ENCODE data around the gene ALK. TPM values are rescaled to one million over a fixed set of nuclear protein-coding genes. Genes with fewer than 3 reads are reported as not detected.

The ALK gene
- total RNA-seq, 1 donor from 2014 or later: not detected

DNA sequence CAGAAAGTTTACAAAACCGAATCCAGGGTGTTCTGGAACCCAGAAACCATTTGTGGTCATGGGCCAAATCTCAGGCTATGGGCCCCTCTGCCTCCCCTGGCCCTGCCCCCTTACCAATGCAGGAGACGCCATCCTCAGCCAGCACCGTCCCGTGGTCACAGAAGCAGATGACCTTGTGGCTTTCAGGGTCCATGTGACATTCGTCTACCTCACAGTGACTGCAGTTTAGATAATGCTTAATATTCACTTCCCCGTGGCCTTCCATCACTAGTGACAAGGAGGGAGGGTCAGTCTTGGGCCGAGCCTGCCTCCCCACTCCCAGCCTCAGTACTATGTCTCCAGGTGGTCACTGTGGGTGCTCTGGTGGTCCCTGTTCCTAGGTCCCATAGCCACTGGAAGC lies 694.6 kb downstream of the ALK start:
- Histone ChIP-seq H3K9me3 (no peaks in the 10 kb centered on the region), H3K36me3 (no peaks in the 10 kb centered on the region), H3K27ac (no peak overlapping the region), H3K4me1 (no peaks in the 10 kb centered on the region), H3K4me3 (no peak overlapping the region), H3K27me3 (no peaks in the 10 kb centered on the region)
- no peak for DNase-seq (ENCODE audit: low spot score in 2 of 2)
- intact Hi-C loops (cut with DNase I): no loop called here
- TF ChIP-seq, protein P1, sequence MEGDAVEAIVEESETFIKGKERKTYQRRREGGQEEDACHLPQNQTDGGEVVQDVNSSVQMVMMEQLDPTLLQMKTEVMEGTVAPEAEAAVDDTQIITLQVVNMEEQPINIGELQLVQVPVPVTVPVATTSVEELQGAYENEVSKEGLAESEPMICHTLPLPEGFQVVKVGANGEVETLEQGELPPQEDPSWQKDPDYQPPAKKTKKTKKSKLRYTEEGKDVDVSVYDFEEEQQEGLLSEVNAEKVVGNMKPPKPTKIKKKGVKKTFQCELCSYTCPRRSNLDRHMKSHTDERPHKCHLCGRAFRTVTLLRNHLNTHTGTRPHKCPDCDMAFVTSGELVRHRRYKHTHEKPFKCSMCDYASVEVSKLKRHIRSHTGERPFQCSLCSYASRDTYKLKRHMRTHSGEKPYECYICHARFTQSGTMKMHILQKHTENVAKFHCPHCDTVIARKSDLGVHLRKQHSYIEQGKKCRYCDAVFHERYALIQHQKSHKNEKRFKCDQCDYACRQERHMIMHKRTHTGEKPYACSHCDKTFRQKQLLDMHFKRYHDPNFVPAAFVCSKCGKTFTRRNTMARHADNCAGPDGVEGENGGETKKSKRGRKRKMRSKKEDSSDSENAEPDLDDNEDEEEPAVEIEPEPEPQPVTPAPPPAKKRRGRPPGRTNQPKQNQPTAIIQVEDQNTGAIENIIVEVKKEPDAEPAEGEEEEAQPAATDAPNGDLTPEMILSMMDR (IDR thresholded peaks at IDR 0.05): no peak

DNA sequence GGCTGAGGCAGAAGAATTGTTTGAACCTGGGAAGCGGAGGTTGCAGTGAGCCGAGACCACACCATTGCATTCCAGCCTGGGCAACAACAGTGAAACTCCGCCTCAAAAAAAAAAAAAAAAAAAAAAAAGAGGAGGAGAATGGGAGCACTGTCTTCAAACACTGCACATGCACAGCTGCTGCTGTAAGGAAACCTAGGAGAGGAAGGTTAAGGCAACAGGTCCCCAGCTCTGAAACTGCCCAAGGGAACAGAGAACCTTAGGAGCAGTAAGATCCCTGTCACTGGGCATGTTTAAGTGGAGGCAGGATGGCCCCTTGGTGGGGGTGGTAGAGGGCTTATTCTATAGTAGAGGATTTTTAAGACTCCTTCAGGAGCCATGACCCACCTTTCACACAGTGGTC lies 695.0 kb downstream of the ALK start:
- TF ChIP-seq, protein P1 (IDR thresholded peaks at IDR 0.05): no peak
- DNase-seq (ENCODE audit: low spot score in 2 of 2): no peak

DNA sequence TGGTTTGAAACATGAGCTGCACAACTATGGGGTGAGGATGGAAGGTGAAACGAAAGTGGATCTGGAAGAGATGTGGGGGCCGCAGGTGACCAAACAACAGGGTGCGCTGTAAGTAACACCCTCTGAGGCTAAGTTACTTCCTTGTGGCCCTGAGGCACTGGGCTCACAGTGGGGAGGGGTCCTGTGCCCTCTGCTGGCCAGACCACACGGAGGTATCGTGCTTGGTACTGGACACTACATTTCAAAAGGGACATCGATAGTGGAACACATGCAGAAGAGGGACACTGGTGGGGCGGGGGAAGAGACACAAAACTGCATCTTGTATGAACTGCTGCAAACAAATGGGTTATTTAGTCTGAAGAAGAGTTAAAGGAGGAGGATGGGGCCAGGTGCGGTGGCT lies 695.6 kb downstream of the ALK start:
- Histone ChIP-seq H3K36me3 (no peaks in the 10 kb centered on the region), H3K4me1 (no peaks in the 10 kb centered on the region), H3K27me3 (no peaks in the 10 kb centered on the region), H3K27ac (no peak overlapping the region), H3K4me3 (no peak overlapping the region), H3K9me3 (no peaks in the 10 kb centered on the region)
- intact Hi-C loops (cut with DNase I): no loop called here
- no peak for DNase-seq (ENCODE audit: low spot score in 2 of 2)
- TF ChIP-seq, protein P1 (IDR thresholded peaks at IDR 0.05): no peak

More for the DNA sequence above, 695.0 kb downstream of the ALK start:
- Histone ChIP-seq H3K4me1 (no peaks in the 10 kb centered on the region), H3K9me3 (no peaks in the 10 kb centered on the region), H3K27me3 (no peaks in the 10 kb centered on the region), H3K36me3 (no peaks in the 10 kb centered on the region), H3K27ac (no peak overlapping the region), H3K4me3 (no peak overlapping the region)
- intact Hi-C loops (cut with DNase I): no loop called here

DNA sequence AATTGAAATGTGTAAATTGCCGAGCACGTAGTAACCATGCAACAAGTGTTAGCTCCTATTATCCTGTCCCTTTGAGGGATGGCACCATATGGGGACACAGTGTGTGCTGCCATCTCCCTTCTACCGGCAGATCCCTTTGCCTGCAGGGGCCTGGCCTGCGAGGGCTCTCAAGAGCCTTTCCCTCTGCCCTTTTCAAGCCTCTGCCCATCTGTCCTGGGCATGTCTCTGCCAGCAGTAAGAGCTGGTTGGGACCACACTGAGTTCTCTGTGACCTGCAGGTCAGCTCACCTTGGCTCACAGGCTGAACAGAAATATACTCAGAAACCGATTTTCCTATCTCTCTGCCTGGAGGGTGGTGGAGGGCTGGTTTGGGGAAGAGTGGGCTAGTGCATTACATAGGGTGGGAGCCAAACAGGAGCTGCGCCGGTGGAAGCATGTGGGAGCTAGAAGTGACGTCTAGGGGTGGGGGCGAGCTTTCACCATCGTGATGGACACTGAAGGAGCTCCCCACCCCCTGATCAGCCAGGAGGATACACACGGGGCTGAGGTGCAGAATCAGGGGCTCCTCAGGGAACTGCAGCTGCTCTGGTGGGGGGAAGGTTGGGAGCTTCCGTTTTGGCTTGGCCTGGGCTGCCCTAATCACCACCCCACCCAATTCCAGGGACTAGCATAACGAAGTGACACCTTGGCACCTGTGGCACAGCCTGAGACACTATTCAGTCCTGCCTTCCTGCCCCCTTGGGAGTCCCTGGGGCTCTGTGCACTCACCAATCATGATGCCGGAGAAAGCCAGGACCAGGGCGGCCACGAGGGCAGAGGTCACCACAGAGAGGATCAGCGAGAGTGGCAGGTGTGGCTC lies 696.5 kb downstream of the ALK start:
- no peak overlapping the region for H3K4me3 ChIP-seq
- no peaks in the 10 kb centered on the region for H3K9me3 ChIP-seq
- DNase-seq (ENCODE audit: low spot score in 2 of 2): no peak
- H3K36me3 ChIP-seq: no peaks in the 10 kb centered on the region
- no peaks in the 10 kb centered on the region for H3K27me3 ChIP-seq
- no peak overlapping the region for H3K27ac ChIP-seq
- H3K4me1 ChIP-seq: no peaks in the 10 kb centered on the region
- intact Hi-C loops (cut with DNase I): no loop called here
- TF ChIP-seq, protein P1 (IDR thresholded peaks at IDR 0.05): no peak

DNA sequence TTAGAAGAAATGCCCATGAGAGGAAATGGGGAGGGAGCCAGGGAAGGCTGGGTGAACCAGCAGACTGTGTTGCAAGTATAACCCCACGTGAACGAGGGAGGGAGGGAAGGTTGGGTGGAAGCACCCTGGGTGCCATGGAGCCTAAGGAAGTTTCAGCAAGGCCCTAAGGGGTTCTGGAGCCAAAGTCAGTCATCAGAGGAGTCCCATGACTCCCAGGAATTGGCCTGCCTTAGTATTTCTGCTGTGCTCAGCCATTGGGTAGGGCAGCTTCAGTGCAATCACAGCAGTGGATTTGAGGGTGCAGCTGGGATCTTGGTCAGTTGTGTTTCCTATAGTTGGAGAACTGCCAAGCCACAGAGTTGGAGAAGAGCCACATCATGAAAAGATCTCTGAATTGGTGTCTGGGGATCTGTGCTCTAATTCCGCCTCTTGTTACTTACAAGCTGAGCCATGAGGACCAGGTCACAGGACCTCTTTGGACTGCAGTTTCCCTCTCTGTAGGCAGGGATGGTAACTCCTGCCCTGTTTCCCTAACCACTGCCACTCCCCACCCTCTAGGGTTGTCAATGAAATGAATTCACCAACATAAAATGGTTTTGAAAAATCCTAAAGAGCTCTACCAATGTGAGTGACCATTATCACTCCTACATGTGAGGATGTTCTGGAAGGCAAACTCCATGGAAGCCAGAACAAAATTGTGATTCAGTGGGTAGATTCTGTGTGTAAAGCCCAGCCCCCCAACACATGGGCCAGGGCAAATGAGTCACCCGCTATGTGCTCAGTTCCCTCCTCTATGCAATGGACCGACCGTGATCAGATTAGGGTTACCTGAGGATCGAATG lies 697.3 kb downstream of the ALK start:
- DNase-seq (ENCODE audit: low spot score in 2 of 2): peak; percentile 17 to 68
- TF ChIP-seq, protein P1 (IDR thresholded peaks at IDR 0.05): no peak

More for the DNA sequence above, 697.3 kb downstream of the ALK start:
- Histone ChIP-seq H3K4me1 (no peaks in the 10 kb centered on the region), H3K9me3 (no peaks in the 10 kb centered on the region), H3K36me3 (no peaks in the 10 kb centered on the region), H3K4me3 (no peak overlapping the region), H3K27me3 (no peaks in the 10 kb centered on the region), H3K27ac (no peak overlapping the region)
- intact Hi-C loops (cut with DNase I): no loop called here
